GM21576 (cell line): ENCODE results near the gene AK3.
A peak's percentile ranks its signal among the peaks of the same experiment; 100 is the strongest.
"Not testable (repeated sequence)": the region's sequence is repeated elsewhere in the genome, so short reads cannot be mapped to it uniquely, and the experiment has no call there.

Source experiments
- ATAC-seq: cut with Tn5 transposase; IDR thresholded peaks from one replicate; pipeline ENCODE4 v1.9.1; 2021; ENCODE audit warnings: mild to moderate bottlenecking, moderate library complexity; ENCODE audit not compliant: unreplicated experiment

The AK3 gene

GRCh38 chr9:4669890-4670289, 71.1 kb downstream of the AK3 start:
- no peak for ATAC-seq

GRCh38 chr9:4668604-4669003, 72.4 kb downstream of the AK3 start:
- no peak for ATAC-seq

GRCh38 chr9:4667681-4668080, 73.3 kb downstream of the AK3 start:
- ATAC-seq = no peak

GRCh38 chr9:4666042-4666699, 74.8 kb downstream of the AK3 start, which contains the start of gene SPATA6L:
Gene SPATA6L, minus strand, starts transcription at chr9:4666480. Its CDS starts 230 bp downstream, at chr9:4666250.
- ATAC-seq = peak; percentile 39

- no peak for ATAC-seq
Measured at GRCh38 chr9:4665357-4665756, 75.6 kb downstream of the AK3 start.

- no peak for ATAC-seq
Measured at GRCh38 chr9:4663956-4664355, 77.0 kb downstream of the AK3 start.

- ATAC-seq = peak; percentile 1
Measured at GRCh38 chr9:4662989-4663792, 77.8 kb downstream of the AK3 start.

GRCh38 chr9:4662108-4662988, 78.7 kb downstream of the AK3 start, which contains the start of gene PLPP6:
Gene PLPP6, plus strand, starts transcription at chr9:4662294. Its CDS starts 82 bp downstream, at chr9:4662376.
- peak; percentile 85 for ATAC-seq

GRCh38 chr9:4661611-4662010, 79.4 kb downstream of the AK3 start:
- ATAC-seq = no peak

- ATAC-seq = no peak
Measured at GRCh38 chr9:4661165-4661564, 79.8 kb downstream of the AK3 start.

- ATAC-seq = not testable (repeated sequence)
Measured at GRCh38 chr9:4660665-4661064, 80.3 kb downstream of the AK3 start.
